ENCODE data around the gene NRXN3.

The NRXN3 gene

DNA sequence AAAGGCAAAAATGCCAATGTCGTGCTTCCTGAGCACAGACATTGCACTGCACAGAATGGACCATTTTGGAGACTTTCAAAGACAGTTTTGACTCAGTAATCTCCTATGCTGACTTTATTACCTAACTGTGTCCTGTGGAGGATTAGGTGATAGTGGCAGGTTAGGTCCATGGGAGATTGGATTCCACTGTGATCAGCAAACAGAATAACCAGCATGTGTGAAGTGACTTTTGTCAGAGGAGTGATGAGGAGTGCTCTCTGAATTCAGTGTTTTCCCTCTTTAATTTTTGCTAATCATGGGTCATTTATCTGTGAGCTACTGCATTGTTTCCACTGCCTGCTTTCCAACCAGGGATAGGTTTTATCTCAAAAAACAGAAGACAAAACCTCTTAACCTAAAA, 1378.7 kb downstream of the NRXN3 start:
- no peaks in the 10 kb centered on the region for H3K9me3 ChIP-seq (ENCODE audit: low read length)
- no peaks in the 10 kb centered on the region for H3K4me1 ChIP-seq (ENCODE audit: insufficient read depth, low read length, severe bottlenecking)
- no peak overlapping the region for H3K4me2 ChIP-seq (ENCODE audit: low read length)
- no peaks in the 10 kb centered on the region for H3K79me2 ChIP-seq (ENCODE audit: insufficient read depth, low read length)
- no peak for TF ChIP-seq EZH2 (IDR thresholded peaks at IDR 0.05; ENCODE audit: borderline replicate concordance, low read length)
- TF ChIP-seq, protein P1, sequence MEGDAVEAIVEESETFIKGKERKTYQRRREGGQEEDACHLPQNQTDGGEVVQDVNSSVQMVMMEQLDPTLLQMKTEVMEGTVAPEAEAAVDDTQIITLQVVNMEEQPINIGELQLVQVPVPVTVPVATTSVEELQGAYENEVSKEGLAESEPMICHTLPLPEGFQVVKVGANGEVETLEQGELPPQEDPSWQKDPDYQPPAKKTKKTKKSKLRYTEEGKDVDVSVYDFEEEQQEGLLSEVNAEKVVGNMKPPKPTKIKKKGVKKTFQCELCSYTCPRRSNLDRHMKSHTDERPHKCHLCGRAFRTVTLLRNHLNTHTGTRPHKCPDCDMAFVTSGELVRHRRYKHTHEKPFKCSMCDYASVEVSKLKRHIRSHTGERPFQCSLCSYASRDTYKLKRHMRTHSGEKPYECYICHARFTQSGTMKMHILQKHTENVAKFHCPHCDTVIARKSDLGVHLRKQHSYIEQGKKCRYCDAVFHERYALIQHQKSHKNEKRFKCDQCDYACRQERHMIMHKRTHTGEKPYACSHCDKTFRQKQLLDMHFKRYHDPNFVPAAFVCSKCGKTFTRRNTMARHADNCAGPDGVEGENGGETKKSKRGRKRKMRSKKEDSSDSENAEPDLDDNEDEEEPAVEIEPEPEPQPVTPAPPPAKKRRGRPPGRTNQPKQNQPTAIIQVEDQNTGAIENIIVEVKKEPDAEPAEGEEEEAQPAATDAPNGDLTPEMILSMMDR (IDR thresholded peaks at IDR 0.05; ENCODE audit: low read length): no peak
- H3K27ac ChIP-seq (ENCODE audit: low read depth, low read length, poor library complexity, severe bottlenecking): no peak overlapping the region
- H3K4me3 ChIP-seq (ENCODE audit: low read depth, low read length, poor library complexity, severe bottlenecking): no peak overlapping the region
- no peaks in the 10 kb centered on the region for H4K20me1 ChIP-seq (ENCODE audit: insufficient read depth, low read length)
- no peak overlapping the region for H3K9ac ChIP-seq (ENCODE audit: low read length)
- H3K27me3 ChIP-seq (ENCODE audit: insufficient read depth, low read length): no peaks in the 10 kb centered on the region
- no peak overlapping the region for H2AFZ ChIP-seq (ENCODE audit: low read length)
- H3F3A ChIP-seq (ENCODE audit: insufficient read depth, low read length): no peaks in the 10 kb centered on the region
- no peaks in the 10 kb centered on the region for H3K36me3 ChIP-seq (ENCODE audit: insufficient read depth, low read length)
- no peaks in the 10 kb centered on the region for H3K9me2 ChIP-seq (ENCODE audit: low read depth, low read length)

DNA sequence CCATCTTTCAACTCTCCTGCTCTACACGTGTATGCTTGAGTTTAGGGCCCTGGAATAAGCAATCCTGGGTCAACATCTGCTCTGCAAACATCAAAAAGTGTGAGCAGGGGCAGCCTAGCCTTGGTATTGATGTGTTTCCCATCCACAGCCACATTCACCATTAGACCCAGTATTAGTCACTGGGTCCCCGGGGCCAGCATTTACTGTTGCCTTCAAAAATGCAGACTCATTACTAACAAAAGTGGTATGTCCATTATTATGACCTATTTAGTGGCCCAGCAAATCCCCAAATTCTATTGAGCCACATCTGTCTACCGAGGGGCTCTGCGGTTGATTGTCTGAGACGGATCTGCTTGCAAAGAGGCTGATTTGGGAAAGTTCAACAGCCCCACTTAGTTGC, 1379.3 kb downstream of the NRXN3 start:
- Histone ChIP-seq H3K4me3 (ENCODE audit: low read depth, low read length, poor library complexity, severe bottlenecking) (no peak overlapping the region), H3K4me1 (ENCODE audit: insufficient read depth, low read length, severe bottlenecking) (no peaks in the 10 kb centered on the region), H3K9me3 (ENCODE audit: low read length) (no peaks in the 10 kb centered on the region), H2AFZ (ENCODE audit: low read length) (no peak overlapping the region), H3K36me3 (ENCODE audit: insufficient read depth, low read length) (no peaks in the 10 kb centered on the region), H3K9me2 (ENCODE audit: low read depth, low read length) (no peaks in the 10 kb centered on the region), H3K9ac (ENCODE audit: low read length) (no peak overlapping the region), H3K27me3 (ENCODE audit: insufficient read depth, low read length) (no peaks in the 10 kb centered on the region), H3F3A (ENCODE audit: insufficient read depth, low read length) (no peaks in the 10 kb centered on the region), H3K79me2 (ENCODE audit: insufficient read depth, low read length) (no peaks in the 10 kb centered on the region), H3K27ac (ENCODE audit: low read depth, low read length, poor library complexity, severe bottlenecking) (no peak overlapping the region), H3K4me2 (ENCODE audit: low read length) (no peak overlapping the region), H4K20me1 (ENCODE audit: insufficient read depth, low read length) (no peaks in the 10 kb centered on the region)
- no peak for TF ChIP-seq EZH2 (IDR thresholded peaks at IDR 0.05; ENCODE audit: borderline replicate concordance, low read length)
- TF ChIP-seq, protein P1 (IDR thresholded peaks at IDR 0.05; ENCODE audit: low read length): no peak

DNA sequence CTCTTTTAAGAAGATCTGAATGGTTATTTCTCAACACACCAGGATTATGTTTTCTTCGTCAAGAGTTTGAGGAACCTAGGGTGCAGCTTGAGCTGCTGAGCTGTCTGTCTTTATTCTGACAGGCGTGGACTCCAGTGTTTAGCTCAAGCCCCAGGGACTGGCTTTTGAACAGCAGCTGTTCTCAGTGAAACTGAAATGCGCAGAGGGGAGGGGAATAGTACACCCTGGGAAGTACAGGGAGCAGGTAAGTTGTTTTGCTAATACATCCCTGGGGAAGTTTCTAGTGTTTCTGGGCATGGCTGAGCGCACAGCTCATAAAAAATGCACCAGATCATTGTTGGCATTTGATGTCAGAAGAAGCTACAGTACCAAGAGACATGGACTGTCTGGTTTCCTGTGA, 1381.3 kb downstream of the NRXN3 start:
- no peaks in the 10 kb centered on the region for H3K79me2 ChIP-seq (ENCODE audit: insufficient read depth, low read length)
- TF ChIP-seq, protein P1 (IDR thresholded peaks at IDR 0.05; ENCODE audit: low read length): no peak
- TF ChIP-seq EZH2 (IDR thresholded peaks at IDR 0.05; ENCODE audit: borderline replicate concordance, low read length): no peak
- H2AFZ ChIP-seq (ENCODE audit: low read length): no peak overlapping the region
- H3K4me3 ChIP-seq (ENCODE audit: low read depth, low read length, poor library complexity, severe bottlenecking): no peak overlapping the region
- no peaks in the 10 kb centered on the region for H4K20me1 ChIP-seq (ENCODE audit: insufficient read depth, low read length)
- H3K4me1 ChIP-seq (ENCODE audit: insufficient read depth, low read length, severe bottlenecking): no peaks in the 10 kb centered on the region
- H3K27ac ChIP-seq (ENCODE audit: low read depth, low read length, poor library complexity, severe bottlenecking): no peak overlapping the region
- no peaks in the 10 kb centered on the region for H3K9me3 ChIP-seq (ENCODE audit: low read length)
- no peaks in the 10 kb centered on the region for H3F3A ChIP-seq (ENCODE audit: insufficient read depth, low read length)
- no peaks in the 10 kb centered on the region for H3K9me2 ChIP-seq (ENCODE audit: low read depth, low read length)
- no peak overlapping the region for H3K4me2 ChIP-seq (ENCODE audit: low read length)
- no peaks in the 10 kb centered on the region for H3K36me3 ChIP-seq (ENCODE audit: insufficient read depth, low read length)
- H3K27me3 ChIP-seq (ENCODE audit: insufficient read depth, low read length): no peaks in the 10 kb centered on the region
- H3K9ac ChIP-seq (ENCODE audit: low read length): no peak overlapping the region

Data from OCI-LY1 (cell line).